Parathyroid adenoma (tissue), 2 donors: ENCODE data around the gene TRABD.

Source experiments
- H2AFZ ChIP-seq: fragments of 300-600 bp; sonication (generic); one replicate; pipeline ENCODE4 v1.7.0; 2017; ENCODE audit warnings: antibody characterized with exemption, mild to moderate bottlenecking
- H3K27ac ChIP-seq: fragments of 300-600 bp; sonication (generic); one replicate; pipeline ENCODE4 v1.7.0; 2017
- H3K27me3 ChIP-seq: fragments of 300-600 bp; sonication (generic); one replicate; pipeline ENCODE4 v1.7.0; 2017; ENCODE audit warnings: low read length; ENCODE audit not compliant: control insufficient read depth, insufficient read depth
- H3K36me3 ChIP-seq: fragments of 300-600 bp; sonication (generic); one replicate; pipeline ENCODE4 v1.7.0; 2017; ENCODE audit warnings: low read length; ENCODE audit not compliant: control insufficient read depth, insufficient read depth
- H3K4me1 ChIP-seq: fragments of 300-600 bp; sonication (generic); one replicate; pipeline ENCODE4 v1.7.0; 2017; ENCODE audit warnings: control low read depth
- H3K4me2 ChIP-seq: fragments of 300-600 bp; sonication (generic); one replicate; pipeline ENCODE4 v1.7.0; 2017; ENCODE audit warnings: low read length
- H3K4me3 ChIP-seq: fragments of 300-600 bp; sonication (generic); one replicate; pipeline ENCODE4 v1.7.0; 2017; ENCODE audit warnings: low read depth, low read length
- H3K79me2 ChIP-seq: fragments of 300-600 bp; sonication (generic); one replicate; pipeline ENCODE4 v1.7.0; 2017; ENCODE audit warnings: control low read depth
- H3K9ac ChIP-seq: fragments of 300-600 bp; sonication (generic); one replicate; pipeline ENCODE4 v1.7.0; 2017; ENCODE audit warnings: mild to moderate bottlenecking
- H3K9me3 ChIP-seq: fragments of 300-600 bp; sonication (generic); one replicate; pipeline ENCODE4 v1.7.0; 2017; ENCODE audit warnings: low read length; ENCODE audit not compliant: control insufficient read depth
- TF ChIP-seq, protein P1 (sequence below): fragments of 300-600 bp; sonication (generic); IDR thresholded peaks from one replicate; pipeline ENCODE4 v1.7.0; 2017; ENCODE audit warnings: antibody characterized with exemption, mild to moderate bottlenecking
- donor health status: primary hyperparathyroidism.

TRABD gene

DNA sequence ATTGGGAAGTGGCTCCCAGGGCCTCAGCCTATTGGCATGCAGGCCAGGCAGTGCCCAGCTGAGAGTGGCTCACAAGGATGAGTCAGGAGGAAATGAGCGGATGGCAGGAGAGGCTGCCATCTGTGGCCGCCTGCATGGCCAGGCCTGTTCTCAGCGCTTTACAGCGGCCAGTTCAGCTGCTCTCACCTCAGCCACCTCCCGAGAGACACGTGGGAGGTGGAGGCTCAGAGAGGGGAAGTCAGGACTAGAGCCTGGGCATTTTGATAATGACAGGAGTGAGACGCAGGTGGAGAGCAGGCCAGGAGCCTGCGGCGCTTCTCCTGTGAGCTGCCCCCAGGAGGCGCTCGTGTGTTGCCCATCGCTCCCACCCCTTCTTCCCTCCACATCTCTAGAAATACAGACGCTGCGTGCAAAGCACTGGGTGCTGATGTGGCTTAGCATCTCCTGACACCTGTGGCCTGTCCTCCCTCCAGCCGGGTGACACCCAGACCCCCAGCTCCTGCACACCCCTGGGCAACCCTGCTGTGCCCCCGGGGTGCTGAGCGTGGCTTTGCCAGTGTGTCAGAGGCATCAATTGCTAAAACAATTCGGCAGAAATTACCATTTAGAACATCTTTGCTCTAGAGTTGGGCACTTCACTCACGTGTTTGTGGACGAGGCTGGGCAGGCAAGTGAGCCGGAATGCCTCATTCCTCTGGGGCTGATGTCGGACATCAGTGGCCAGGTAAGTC lies 36.6 kb upstream of the TRABD start:
- Histone ChIP-seq H3K4me3 (no peak overlapping the region), H3K36me3 (no peaks in the 10 kb centered on the region), H3K9me3 (no peaks in the 10 kb centered on the region), H3K27ac (no peak overlapping the region), H3K4me1 (no peaks in the 10 kb centered on the region), H3K9ac (no peak overlapping the region), H3K27me3 (no peaks in the 10 kb centered on the region), H2AFZ (no peak overlapping the region), H3K79me2 (no peaks in the 10 kb centered on the region), H3K4me2 (no peak overlapping the region)
- TF ChIP-seq, protein P1, sequence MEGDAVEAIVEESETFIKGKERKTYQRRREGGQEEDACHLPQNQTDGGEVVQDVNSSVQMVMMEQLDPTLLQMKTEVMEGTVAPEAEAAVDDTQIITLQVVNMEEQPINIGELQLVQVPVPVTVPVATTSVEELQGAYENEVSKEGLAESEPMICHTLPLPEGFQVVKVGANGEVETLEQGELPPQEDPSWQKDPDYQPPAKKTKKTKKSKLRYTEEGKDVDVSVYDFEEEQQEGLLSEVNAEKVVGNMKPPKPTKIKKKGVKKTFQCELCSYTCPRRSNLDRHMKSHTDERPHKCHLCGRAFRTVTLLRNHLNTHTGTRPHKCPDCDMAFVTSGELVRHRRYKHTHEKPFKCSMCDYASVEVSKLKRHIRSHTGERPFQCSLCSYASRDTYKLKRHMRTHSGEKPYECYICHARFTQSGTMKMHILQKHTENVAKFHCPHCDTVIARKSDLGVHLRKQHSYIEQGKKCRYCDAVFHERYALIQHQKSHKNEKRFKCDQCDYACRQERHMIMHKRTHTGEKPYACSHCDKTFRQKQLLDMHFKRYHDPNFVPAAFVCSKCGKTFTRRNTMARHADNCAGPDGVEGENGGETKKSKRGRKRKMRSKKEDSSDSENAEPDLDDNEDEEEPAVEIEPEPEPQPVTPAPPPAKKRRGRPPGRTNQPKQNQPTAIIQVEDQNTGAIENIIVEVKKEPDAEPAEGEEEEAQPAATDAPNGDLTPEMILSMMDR, result peak; percentile 49

DNA sequence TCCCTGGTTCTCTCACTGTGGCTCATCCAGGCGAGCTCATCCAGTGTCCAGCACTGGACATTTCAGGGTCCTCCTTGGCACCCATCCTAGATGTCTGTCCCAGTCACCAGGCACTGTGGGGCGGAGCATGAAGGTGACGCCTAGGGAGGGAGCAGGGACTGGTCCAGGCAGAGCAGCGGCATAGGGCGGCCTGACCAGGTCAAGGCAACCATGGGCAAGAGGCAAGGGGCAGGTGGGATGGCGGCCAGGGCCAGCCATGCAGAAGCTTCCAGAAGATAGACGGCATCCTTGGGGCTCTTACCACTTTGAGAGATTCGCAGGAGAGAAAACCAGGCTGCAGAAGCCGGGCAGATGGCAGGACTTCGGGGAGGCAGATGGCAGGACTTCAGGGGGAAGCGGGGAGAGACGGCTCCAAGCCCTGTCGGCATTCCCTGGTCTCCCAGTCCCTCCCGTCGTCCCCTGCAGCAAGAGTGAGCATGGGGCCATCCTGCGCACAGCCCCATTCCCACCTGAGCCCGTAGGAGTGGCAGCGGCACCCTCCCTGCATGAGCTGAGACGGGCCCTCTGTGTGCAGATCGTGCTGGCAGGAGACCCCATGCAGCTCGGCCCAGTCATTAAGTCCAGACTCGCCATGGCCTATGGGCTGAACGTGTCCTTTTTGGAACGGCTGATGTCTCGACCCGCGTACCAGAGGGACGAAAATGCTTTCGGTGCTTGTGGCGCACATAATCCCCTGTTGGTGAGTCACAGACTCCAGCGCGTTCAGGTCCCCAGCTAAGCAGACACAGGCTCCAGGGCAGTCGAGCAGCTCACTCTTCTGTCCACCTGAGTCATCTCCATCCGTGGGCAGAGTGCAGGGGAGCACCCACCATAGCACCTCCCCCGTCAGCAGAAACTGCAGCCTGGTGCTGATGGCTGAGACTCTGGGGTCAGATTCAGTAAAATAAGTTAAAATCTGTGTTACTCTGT lies 35.3 kb upstream of the TRABD start:
- Histone ChIP-seq H3K4me2 (no peak overlapping the region), H2AFZ (no peak overlapping the region), H3K79me2 (no peaks in the 10 kb centered on the region), H3K4me1 (no peaks in the 10 kb centered on the region), H3K27ac (no peak overlapping the region), H3K9me3 (no peaks in the 10 kb centered on the region), H3K27me3 (no peaks in the 10 kb centered on the region), H3K4me3 (no peak overlapping the region), H3K36me3 (no peaks in the 10 kb centered on the region), H3K9ac (no peak overlapping the region)
- TF ChIP-seq, protein P1, result no peak

DNA sequence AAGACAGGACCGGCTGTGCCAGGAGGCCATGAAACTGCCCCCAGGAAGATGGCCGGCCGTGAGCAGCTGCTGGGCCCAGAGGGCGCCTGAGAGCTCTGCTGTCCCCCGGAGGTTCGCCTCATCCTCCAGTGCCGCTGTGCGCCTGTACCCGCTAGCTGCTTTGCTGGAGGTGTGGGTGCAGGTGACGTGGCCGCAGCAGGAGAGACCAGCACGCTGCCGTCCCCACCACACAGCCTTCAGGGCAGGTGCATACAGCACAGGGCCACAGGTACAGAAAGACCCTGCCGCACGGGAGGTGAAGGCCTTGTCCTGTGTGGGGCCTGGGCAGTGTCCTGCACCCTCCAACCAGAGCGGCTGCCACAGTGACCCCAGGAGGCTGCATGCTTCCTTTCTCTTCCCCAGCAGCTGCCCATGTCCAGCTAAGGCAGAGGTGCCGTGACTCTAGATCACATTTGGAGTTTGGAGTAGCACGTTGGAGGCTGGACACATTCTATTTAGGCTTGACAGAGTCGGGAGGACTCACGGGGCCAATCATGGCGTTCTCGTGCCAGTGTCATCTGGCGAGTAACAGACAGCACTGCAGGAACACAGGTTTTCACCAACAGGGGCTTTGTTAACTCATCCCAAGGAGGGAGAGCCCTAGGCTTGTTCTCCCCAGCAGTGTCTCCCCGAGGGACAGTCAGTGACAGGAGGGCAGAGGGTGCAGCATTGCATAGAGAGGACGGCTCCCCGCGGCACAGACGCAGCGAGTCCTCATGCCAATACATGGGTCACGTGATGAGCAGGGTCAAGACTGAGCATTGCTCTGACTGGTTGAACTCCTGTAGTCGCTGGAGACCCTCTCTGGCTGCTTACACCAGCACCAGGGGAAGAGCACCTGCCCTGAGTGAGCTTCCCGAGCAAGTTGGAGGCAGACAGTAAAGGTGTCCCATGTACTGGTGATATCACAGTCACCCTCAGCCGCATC lies 33.9 kb upstream of the TRABD start:
- Histone ChIP-seq H3K4me1 (no peaks in the 10 kb centered on the region), H3K36me3 (no peaks in the 10 kb centered on the region), H3K9me3 (no peaks in the 10 kb centered on the region), H3K9ac (no peak overlapping the region), H3K79me2 (no peaks in the 10 kb centered on the region), H3K4me3 (no peak overlapping the region), H3K4me2 (no peak overlapping the region), H3K27ac (no peak overlapping the region), H2AFZ (no peak overlapping the region), H3K27me3 (no peaks in the 10 kb centered on the region)
- TF ChIP-seq, protein P1, result no peak

DNA sequence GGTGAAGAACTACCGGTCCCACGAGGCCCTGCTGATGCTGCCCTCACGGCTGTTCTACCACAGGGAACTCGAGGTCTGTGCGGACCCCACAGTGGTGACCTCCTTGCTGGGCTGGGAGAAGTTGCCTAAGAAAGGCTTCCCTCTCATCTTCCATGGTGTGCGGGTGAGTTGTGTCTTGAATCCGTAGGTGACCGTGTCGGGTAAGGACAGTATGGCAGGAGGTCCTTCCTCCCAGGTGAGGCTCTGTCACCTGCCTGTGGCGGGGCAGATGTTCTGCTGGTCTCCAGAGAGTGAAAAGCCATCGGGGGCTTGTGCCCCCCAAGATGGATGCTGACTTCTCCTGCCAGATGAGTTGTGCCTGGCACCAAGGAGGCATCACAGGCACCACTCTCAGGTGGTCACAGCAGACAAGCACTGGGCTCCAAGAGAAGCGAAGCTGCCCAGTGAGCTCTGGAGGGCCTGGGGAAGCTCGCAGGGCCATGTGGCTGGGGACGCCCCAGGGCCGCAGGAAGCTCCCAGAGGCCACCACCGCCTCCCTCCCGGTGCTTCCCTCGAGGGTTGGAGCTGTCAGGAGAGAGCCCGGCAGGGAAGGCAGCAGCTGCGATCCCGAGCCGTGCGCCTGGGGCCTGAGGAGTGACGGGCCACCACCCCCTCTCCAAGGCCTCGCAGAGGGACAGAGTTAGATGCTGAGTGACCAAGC lies 32.5 kb upstream of the TRABD start:
- Histone ChIP-seq H3K4me2 (no peak overlapping the region), H3K36me3 (no peaks in the 10 kb centered on the region), H3K9ac (no peak overlapping the region), H3K27me3 (no peaks in the 10 kb centered on the region), H3K27ac (no peak overlapping the region), H3K4me3 (no peak overlapping the region), H3K4me1 (no peaks in the 10 kb centered on the region), H2AFZ (no peak overlapping the region), H3K79me2 (no peaks in the 10 kb centered on the region), H3K9me3 (no peaks in the 10 kb centered on the region)
- TF ChIP-seq, protein P1, result no peak
